ENCODE data around the gene CNNM4.

Gene CNNM4

DNA sequence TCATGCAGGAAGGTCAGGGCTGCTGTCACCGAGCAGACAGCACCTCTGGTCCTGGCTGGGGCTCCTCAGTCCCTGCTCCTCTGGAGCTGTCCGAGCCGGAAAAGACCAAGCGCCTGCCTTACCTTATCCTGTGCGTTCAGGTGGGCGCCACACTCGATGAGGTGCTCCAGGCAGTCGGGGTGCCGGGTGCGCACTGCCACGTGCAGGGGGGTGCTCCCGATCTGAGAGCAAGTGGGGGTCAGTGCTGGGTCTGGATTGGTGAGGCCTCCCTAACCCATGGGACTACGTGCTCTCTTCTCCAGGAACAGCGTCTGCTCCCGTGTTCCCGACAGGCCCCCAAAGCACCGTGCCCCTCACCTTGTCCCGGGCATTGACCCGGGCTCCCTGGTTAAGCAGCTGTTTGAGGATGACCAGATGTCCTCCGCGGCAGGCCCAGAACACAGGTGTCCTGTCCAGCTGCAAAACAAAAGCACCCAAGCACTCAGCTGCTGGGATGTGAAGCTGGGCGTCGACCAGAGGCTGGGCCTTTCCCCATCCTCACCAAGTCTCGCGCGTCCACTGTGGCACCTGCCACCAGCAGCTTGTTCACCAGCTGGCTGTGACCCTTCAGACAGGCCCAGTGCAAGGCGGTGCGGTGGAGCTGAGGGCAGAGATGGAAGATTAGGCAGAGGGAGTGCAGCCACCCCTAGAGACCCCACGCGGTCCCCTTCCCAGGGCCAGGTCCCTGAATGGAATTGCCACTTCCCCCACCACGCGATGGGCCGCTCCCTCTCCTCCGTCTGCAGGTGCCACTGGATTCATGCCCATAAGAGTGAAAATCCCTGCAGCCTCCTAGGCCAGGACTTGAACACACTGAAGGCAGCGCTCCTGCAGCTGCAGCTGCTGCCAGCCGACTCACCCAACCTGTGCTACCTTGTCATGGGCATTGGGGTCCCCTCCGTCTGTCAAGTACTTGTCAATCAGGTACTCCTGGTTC is 79.5 kb downstream of the CNNM4 start:
- TF ChIP-seq, protein P1, sequence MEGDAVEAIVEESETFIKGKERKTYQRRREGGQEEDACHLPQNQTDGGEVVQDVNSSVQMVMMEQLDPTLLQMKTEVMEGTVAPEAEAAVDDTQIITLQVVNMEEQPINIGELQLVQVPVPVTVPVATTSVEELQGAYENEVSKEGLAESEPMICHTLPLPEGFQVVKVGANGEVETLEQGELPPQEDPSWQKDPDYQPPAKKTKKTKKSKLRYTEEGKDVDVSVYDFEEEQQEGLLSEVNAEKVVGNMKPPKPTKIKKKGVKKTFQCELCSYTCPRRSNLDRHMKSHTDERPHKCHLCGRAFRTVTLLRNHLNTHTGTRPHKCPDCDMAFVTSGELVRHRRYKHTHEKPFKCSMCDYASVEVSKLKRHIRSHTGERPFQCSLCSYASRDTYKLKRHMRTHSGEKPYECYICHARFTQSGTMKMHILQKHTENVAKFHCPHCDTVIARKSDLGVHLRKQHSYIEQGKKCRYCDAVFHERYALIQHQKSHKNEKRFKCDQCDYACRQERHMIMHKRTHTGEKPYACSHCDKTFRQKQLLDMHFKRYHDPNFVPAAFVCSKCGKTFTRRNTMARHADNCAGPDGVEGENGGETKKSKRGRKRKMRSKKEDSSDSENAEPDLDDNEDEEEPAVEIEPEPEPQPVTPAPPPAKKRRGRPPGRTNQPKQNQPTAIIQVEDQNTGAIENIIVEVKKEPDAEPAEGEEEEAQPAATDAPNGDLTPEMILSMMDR (IDR thresholded peaks at IDR 0.05; ENCODE audit: control extremely low read depth, extremely low read depth, low read depth, missing control alignments): no peak
- ChIA-PET CTCF (interaction anchor here (0.9 to 2.4 kb wide), 4 partner anchors 11 to 40 kb away, joined by 3 to 8 read pairs (median 4); partner anchors contain the start of gene ANKRD39), POLR2A (interaction anchor here (0.6 kb wide), 2 partner anchors 142 to 748 kb away, joined by 5 to 6 read pairs; no protein-coding TSS in a partner anchor)
- DNase-seq (ENCODE audit: extremely low spot score): no peak

DNA sequence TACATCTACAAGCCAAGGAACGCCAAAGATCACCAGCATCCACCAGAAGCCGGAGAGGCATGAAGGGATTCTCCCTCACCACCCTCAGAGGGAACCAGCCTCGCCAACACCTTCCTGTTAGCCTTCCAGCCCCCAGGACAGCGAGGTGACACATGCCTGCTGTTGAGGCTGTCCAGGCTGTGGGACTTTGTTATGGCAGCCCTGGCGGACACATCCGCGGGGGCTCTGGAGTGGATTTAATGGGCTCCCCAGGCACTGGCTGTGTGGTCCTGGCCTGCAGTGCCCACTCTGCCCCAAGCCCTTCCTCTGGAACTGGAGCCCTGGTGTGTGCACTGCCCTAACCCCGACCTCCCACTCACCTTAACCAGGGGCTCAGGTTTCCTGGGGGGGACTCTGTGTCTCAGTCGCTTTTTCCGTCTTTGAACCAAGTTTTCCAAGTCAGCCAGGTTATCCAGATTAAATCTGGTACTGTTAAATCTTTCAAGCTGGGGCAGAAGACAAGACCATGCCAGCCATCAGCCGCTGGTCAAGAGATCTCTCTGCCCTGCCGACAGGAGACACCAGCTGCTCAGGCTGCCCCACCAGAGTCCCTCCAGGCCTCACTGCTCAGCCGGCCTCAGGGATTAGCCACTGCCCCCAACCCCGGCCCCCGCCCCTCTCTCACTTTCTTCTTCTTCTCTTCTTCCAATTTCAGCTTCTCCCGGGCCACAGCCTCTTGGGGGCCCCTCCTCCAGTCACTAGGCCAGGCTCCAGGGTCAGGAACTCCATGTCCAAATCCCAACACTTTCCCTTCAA is 81.2 kb downstream of the CNNM4 start:
- CTCF ChIA-PET: interaction anchor here (1.2 to 2.4 kb wide), 2 partner anchors 16 to 119 kb away, joined by 3 to 12 read pairs; partner anchors contain the start of gene ANKRD39
- TF ChIP-seq, protein P1 (IDR thresholded peaks at IDR 0.05; ENCODE audit: control extremely low read depth, extremely low read depth, low read depth, missing control alignments): no peak
- POLR2A ChIA-PET: no interaction called here
- no peak for DNase-seq (ENCODE audit: extremely low spot score)

DNA sequence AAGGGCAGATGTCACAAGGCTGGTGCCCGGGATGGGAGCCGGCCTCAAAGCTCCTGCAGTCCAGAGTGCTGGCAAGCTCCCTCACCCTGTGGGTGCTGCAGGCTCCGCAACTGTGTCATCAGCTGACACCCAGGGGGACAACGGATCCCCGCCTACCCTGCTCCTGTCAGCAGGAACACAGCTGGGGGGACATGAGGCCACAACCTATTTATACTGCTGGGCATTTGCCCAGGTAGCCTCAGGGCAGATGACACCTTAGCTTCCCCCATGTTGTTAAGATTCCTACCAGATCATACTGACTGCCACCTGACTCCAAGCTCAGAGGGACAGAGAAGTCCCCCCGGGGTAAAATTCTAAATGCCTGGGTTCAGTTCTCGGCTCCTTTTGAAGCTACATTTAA is 81.9 kb downstream of the CNNM4 start:
- ChIA-PET POLR2A (no interaction called here), CTCF (interaction anchor here (0.8 to 2.4 kb wide), 3 partner anchors 16 to 119 kb away, joined by 3 to 12 read pairs (median 3); partner anchors contain the start of gene ANKRD39)
- DNase-seq (ENCODE audit: extremely low spot score): no peak
- TF ChIP-seq, protein P1 (IDR thresholded peaks at IDR 0.05; ENCODE audit: control extremely low read depth, extremely low read depth, low read depth, missing control alignments): no peak

DNA sequence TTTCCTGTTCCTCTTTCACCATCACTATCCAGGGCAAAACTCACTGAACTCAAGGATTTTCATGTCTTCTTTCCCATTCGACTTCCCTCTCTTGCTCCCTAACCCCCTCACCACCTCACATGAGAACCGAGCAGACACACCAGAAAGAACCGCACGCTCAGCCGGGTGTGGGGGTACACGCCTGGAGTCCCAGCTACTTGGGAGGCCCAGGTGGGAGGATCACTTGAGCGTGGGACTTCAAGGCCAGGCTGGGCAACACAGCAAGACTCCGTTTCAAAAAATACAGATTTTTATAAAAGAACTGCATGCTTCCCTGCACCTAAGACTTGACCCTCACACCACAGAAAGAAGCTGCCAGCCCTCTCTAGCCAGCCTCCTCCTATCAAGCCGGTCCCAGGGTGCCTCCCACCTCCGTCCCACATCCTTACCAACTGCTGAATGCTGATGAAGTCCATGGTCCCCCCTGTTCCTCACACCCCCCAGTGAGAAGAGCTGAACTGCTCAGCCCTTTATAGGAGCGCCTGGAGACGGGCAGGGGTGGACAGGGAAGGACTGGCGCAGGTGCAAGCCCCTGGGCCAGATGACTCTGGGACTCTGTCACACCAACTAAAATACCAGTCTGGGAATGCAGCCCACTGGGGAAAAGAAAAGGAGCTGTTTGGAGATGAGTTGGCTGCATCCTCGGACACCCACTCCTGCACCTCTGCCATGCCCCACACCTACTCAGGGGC is 83.0 kb downstream of the CNNM4 start, which contains the start of gene ANKRD23:
Gene ANKRD23, minus strand, starts transcription at position 484 of the 731 bp plus-strand sequence. Its CDS starts 29 bp downstream, at position 455.
- CTCF ChIA-PET: interaction anchor here (1.2 to 2.4 kb wide), 2 partner anchors 14 to 117 kb away, joined by 3 to 12 read pairs; partner anchors contain the start of gene ANKRD39
- TF ChIP-seq, protein P1 (IDR thresholded peaks at IDR 0.05; ENCODE audit: control extremely low read depth, extremely low read depth, low read depth, missing control alignments): no peak
- no peak for DNase-seq (ENCODE audit: extremely low spot score)

DNA sequence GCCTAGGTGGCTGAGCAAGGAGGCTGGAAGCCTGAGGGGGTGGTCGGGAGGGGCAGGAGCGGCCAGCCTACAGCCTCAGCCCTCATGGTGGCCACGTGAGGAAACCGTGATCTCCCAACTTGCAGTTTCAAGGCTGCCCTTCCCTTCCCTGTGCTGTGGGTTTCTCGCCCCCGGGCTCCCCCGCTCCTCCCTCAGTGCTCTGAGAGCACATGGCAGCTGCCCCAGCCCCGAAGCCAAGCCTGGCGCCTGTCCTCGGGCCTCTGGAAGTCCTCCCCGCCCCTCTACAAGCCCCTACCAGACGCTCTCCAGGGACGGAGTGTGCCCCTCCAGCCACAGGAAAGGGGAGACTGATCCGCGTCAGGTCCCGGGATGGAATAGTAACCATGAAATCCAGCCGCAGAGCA is 83.7 kb downstream of the CNNM4 start:
- no peak for DNase-seq (ENCODE audit: extremely low spot score)
- ChIA-PET CTCF (interaction anchor here (1.4 to 2.4 kb wide), 2 partner anchors 14 kb away, joined by 5 to 12 read pairs; partner anchors contain the start of gene ANKRD39), POLR2A (interaction anchor here (0.6 kb wide), 1 partner anchor 106 kb away, joined by 7 read pairs; no protein-coding TSS in a partner anchor)
- TF ChIP-seq, protein P1 (IDR thresholded peaks at IDR 0.05; ENCODE audit: control extremely low read depth, extremely low read depth, low read depth, missing control alignments): no peak

More for the DNA sequence above, 83.0 kb downstream of the CNNM4 start, which contains the start of gene ANKRD23:
- POLR2A ChIA-PET: no interaction called here

Data from GM10248 (cell line).